HG02798 (cell line): ENCODE measurements around the gene MAN2A2.

Source experiments
- ATAC-seq: cut with Tn5 transposase; IDR thresholded peaks from one replicate; pipeline ENCODE4 v1.9.1; 2021; ENCODE audit warnings: mild to moderate bottlenecking; ENCODE audit not compliant: unreplicated experiment, poor library complexity

The MAN2A2 gene

GRCh38 chr15:90934949-90935751, 32.0 kb downstream of the MAN2A2 start, which contains the start of gene UNC45A:
Gene UNC45A, plus strand, starts transcription at chr15:90935285. Its CDS starts 40 bp downstream, at chr15:90935325.
- ATAC-seq, result peak; percentile 73

GRCh38 chr15:90936823-90937222, 33.7 kb downstream of the MAN2A2 start:
- no peak for ATAC-seq

- no peak for ATAC-seq
Measured at GRCh38 chr15:90938261-90938660, 35.2 kb downstream of the MAN2A2 start.

- ATAC-seq, result no peak
Measured at GRCh38 chr15:90939756-90940155, 36.7 kb downstream of the MAN2A2 start.

- ATAC-seq, result no peak
Measured at GRCh38 chr15:90941038-90941437, 37.9 kb downstream of the MAN2A2 start.

- ATAC-seq, result no peak
Measured at GRCh38 chr15:90942354-90943120, 39.4 kb downstream of the MAN2A2 start.

GRCh38 chr15:90945091-90945490, 42.0 kb downstream of the MAN2A2 start:
- no peak for ATAC-seq

GRCh38 chr15:90946538-90946937, 43.4 kb downstream of the MAN2A2 start:
- ATAC-seq, result no peak

- no peak for ATAC-seq
Measured at GRCh38 chr15:90946941-90947576, 44.0 kb downstream of the MAN2A2 start.

- no peak for ATAC-seq
Measured at GRCh38 chr15:90947577-90948357, 44.7 kb downstream of the MAN2A2 start.

- no peak for ATAC-seq
Measured at GRCh38 chr15:90948506-90948905, 45.4 kb downstream of the MAN2A2 start.

- ATAC-seq, result no peak
Measured at GRCh38 chr15:90949979-90950675, 47.0 kb downstream of the MAN2A2 start.

- no peak for ATAC-seq
Measured at GRCh38 chr15:90950676-90951075, 47.6 kb downstream of the MAN2A2 start.

- ATAC-seq, result no peak
Measured at GRCh38 chr15:90952901-90953677, 50.0 kb downstream of the MAN2A2 start.

- ATAC-seq, result no peak
Measured at GRCh38 chr15:90953947-90954711, 51.0 kb downstream of the MAN2A2 start.

GRCh38 chr15:90954712-90955623, 51.9 kb downstream of the MAN2A2 start, which contains the start of gene RCCD1:
Gene RCCD1, plus strand, starts transcription at chr15:90954884. Its CDS starts 1,851 bp downstream, at chr15:90956735.
- peak; percentile 94 for ATAC-seq
